ENCODE measurements around the gene FZD7.

Gene FZD7

DNA sequence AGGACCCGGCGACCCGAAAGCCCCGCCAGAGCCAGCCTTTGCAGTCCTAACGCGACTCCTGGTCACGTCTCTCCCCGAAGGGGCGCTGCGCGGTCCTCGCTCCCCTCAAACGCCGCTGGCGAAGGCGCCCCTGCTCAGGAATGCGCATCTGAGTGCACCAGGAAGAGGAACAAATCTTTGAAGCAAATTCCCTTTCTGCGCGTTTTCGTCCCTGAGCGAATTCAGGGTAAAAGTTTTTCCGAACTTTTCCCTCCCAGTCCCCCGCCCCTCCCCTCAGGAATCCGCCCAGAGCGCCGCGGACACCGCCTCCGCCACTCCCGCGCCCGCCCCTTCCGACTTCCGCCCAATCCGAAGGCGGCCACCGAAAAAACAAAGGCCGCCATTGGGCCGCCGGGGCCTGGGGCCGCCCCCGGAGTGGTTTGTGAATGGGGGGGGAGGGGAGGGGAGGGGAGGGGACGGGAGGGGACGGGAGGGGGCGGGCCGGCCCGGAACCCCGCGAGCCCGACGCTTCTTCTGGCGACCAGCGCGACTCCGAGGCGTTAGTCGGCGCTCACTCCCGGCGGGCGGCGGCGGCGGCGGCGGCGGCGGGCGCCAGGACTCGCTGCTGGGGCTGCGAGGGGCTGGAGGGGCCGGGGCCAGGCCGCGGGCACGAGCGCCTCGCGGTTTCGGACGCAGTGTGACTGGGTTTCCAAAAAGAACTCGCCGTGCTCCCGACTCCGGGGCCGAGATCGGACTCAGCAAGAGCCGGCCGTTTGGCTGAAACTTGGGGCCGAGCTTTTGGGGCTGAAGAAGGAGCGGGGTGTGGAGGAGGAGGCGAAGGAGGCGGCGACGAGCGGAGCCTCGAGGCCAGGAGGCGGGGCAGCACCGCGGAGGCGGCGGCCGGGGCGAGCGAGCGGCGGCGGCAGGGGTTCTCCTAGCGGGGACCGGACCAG, at the start of gene FZD7:
Gene FZD7, plus strand, starts transcription at position 539 of the 932 bp plus-strand sequence. CDS start 793 bp downstream, outside the sequence.
- DNase-seq (ENCODE audit: low spot score) = peak; percentile 94
- Histone ChIP-seq H3K4me3 (peak within 1 kb of the TSS; percentile 86), H3K27ac (peak within 1 kb of the TSS; percentile 93 to 94)
- TF ChIP-seq, protein P1, sequence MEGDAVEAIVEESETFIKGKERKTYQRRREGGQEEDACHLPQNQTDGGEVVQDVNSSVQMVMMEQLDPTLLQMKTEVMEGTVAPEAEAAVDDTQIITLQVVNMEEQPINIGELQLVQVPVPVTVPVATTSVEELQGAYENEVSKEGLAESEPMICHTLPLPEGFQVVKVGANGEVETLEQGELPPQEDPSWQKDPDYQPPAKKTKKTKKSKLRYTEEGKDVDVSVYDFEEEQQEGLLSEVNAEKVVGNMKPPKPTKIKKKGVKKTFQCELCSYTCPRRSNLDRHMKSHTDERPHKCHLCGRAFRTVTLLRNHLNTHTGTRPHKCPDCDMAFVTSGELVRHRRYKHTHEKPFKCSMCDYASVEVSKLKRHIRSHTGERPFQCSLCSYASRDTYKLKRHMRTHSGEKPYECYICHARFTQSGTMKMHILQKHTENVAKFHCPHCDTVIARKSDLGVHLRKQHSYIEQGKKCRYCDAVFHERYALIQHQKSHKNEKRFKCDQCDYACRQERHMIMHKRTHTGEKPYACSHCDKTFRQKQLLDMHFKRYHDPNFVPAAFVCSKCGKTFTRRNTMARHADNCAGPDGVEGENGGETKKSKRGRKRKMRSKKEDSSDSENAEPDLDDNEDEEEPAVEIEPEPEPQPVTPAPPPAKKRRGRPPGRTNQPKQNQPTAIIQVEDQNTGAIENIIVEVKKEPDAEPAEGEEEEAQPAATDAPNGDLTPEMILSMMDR (IDR thresholded peaks at IDR 0.05) = no peak

- TF ChIP-seq, protein P1 (IDR thresholded peaks at IDR 0.05) = no peak
- Histone ChIP-seq H3K4me3 (no peak overlapping the region), H3K27ac (no peak overlapping the region)
- DNase-seq (ENCODE audit: low spot score) = no peak
These were observed 49.3 kb upstream of the FZD7 start for GRCh38 chr2:201984333-201984732.

DNA sequence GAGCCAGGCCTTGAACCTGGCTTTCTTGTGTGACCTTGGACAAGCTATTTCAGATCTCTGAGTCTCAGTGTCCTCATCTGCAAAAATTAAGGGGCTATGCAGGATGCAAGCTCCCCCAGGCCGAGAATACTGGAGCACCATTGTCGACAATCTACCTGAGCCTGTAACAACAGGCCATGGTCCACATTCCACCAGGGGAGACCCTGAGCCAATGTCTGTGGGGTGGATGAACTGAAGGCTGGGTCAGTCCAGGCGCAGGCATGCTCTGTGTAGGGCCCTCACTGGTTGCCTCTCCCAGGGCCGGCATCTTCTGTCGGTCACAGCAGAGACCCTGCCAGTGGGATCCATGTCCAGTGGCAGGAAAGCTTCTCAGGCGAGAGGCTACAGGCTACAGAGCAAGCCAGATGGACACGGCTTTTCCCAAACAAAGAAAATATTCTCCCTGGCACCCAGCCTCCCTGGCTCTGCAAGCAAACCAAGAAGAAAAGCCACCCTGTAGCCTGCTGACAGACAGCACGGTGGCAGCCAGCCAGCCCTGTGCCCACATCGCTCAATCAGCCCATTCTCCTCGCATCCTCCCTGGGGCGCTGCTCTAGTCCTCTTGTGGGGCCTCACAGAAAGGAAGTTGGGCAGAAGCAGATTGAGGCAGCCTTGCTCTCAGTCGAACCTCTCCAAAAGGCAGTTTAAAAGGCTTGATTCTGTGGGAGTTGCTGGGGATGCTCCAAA, 48.7 kb upstream of the FZD7 start:
- TF ChIP-seq, protein P1 (IDR thresholded peaks at IDR 0.05) = no peak
- no peak overlapping the region for H3K4me3 ChIP-seq
- DNase-seq (ENCODE audit: low spot score) = no peak
- H3K27ac ChIP-seq = no peak overlapping the region

DNA sequence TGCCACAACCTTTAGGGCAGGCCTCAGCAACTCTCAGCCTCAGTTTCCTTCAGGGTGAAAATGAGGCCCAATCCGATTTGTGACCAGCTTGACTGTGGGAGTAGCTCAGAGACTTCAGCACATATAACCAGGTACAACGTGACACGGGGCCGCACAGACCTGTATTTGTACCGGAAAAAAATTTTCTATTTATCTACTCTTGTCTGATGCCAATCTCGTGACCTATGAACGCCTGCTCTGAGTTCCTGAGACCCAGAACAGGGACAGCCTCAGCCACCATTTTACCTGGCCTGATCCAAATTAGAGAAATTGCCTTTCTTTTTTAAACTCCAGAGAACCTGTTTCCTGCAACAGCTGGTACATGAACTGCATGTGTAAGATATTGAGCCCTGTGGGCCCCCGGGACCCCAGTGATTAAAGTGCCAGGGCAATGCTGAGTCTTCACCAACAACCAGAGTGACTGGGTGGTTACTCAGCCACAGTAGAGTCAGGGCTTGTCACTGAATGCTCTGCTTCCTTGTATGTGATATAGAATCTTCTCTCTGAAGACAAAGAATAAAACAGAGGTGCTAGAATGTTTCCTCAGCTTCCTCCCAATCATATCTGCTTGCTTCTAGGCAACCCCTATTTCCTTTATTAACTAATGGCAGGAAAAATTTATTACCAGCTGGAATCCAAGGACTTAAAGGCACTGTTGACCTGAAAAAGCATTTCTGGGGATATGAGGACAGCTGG, 47.8 kb upstream of the FZD7 start:
- Histone ChIP-seq H3K27ac (no peak overlapping the region), H3K4me3 (no peak overlapping the region)
- TF ChIP-seq, protein P1 (IDR thresholded peaks at IDR 0.05) = no peak
- no peak for DNase-seq (ENCODE audit: low spot score)

DNA sequence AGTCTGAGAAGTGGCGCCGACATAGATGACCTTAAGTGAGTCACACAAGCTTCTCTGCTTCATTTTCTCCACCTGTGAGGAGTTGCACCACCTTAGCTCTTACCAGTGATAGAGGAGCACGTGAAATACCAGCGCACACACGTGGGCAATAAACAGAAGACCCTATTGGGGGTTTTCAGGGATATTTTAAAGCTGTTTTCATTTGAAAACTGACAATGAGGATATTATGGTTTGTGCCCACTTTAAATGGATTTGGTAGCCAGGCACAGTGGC, 47.3 kb upstream of the FZD7 start:
- no peak overlapping the region for H3K4me3 ChIP-seq
- H3K27ac ChIP-seq = no peak overlapping the region
- TF ChIP-seq, protein P1 (IDR thresholded peaks at IDR 0.05) = no peak
- no peak for DNase-seq (ENCODE audit: low spot score)

DNA sequence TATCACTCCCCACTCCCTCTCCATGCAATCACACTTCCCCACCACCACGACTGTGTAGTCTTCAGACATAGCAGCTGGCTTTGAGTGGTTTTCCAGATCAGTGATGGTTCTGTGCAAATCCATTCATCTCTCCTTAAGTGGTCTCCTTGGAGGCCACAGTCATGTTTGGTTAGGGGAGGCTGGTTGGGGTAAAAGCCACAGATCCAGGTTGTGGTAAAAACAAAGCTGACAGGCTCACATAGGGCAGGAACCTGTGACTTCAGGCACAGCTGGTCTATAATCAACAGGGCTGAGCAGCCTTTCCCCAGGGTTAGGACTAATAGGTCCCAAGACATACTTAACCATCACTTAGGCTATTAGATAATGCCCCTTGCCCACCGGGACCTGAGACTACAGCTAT, 46.2 kb upstream of the FZD7 start:
- Histone ChIP-seq H3K27ac (no peak overlapping the region), H3K4me3 (no peak overlapping the region)
- TF ChIP-seq, protein P1 (IDR thresholded peaks at IDR 0.05) = no peak
- no peak for DNase-seq (ENCODE audit: low spot score)

Measured in coronary artery (tissue), 2 donors.